Bronchial epithelial cell (primary cell): ENCODE data around the gene ADRM1. TPM values are rescaled to one million over a fixed set of nuclear protein-coding genes. Genes with fewer than 3 reads are reported as not detected.

Source experiments
- DNase-seq: peaks from one replicate; pipeline ENCODE4 v3.0.0-alpha.2; 2010; ENCODE audit warnings: low read depth
- FAIRE-seq: peaks from 2 replicates; lab custom pipeline; 2011; peaks lifted over from hg19 to GRCh38; lab: Jason Lieb, UNC
- H3K27me3 ChIP-seq: 2 replicates; pipeline ENCODE4 v1.5.1; 2011; ENCODE audit warnings: low read length; ENCODE audit not compliant: control insufficient read depth, insufficient read depth
- H3K36me3 ChIP-seq: 2 replicates; pipeline ENCODE4 v1.5.1; 2011; ENCODE audit warnings: low read length; ENCODE audit not compliant: control insufficient read depth, insufficient read depth
- H3K4me3 ChIP-seq: 2 replicates; pipeline ENCODE4 v1.5.1; 2011; ENCODE audit warnings: mild to moderate bottlenecking, low read depth, low read length, control low read depth
- total RNA-seq: library from RNA; depleted of rRNA; stranded (reverse); fragments of >200 nt; gene quantifications from 2 replicates; pipeline ENCODE4 v1.2.1, GENCODE V29; 2014
- TF ChIP-seq, protein P1 (sequence below): IDR thresholded peaks from 2 replicates; pipeline ENCODE4 v1.5.1; 2011; ENCODE audit warnings: mild to moderate bottlenecking, moderate library complexity, low read length, control low read depth, inconsistent platforms; ENCODE audit not compliant: insufficient read depth, severe bottlenecking

Gene ADRM1
- total RNA-seq, 1 donor from 2014 or later = 145 TPM

DNA sequence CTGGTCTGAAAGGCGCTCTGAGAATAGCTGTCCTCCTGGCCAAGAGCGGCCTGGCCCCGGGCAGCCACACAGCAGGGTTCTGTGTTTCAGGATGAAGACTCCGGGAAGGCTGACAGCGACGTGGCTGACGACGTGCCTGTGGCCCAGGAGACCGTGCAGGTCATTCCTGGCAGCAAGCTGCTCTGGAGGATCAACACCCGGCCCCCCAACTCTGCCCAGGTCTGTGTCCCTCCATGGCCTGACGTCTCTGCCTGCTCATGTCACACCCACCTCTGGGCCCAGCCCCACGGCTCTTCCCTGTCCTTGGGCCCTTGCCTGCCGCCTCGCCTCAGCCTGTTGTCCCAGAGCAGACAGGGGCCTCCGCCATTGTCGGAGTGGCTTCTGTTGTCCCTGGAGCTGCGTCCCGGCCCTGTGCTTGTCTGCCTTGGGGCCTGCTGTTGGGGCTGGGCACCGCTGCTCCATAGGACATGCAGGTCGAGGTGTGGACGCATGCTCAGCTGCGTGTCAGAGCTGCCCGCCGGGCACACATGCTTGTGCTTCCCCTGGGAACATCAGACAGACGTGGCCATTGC lies 16.2 kb upstream of the ADRM1 start:
- Histone ChIP-seq H3K36me3 (peaks cover 34% of the 10 kb centered on the region), H3K27me3 (no peaks in the 10 kb centered on the region), H3K4me3 (no peak overlapping the region)
- DNase-seq = no peak
- TF ChIP-seq, protein P1, sequence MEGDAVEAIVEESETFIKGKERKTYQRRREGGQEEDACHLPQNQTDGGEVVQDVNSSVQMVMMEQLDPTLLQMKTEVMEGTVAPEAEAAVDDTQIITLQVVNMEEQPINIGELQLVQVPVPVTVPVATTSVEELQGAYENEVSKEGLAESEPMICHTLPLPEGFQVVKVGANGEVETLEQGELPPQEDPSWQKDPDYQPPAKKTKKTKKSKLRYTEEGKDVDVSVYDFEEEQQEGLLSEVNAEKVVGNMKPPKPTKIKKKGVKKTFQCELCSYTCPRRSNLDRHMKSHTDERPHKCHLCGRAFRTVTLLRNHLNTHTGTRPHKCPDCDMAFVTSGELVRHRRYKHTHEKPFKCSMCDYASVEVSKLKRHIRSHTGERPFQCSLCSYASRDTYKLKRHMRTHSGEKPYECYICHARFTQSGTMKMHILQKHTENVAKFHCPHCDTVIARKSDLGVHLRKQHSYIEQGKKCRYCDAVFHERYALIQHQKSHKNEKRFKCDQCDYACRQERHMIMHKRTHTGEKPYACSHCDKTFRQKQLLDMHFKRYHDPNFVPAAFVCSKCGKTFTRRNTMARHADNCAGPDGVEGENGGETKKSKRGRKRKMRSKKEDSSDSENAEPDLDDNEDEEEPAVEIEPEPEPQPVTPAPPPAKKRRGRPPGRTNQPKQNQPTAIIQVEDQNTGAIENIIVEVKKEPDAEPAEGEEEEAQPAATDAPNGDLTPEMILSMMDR = no peak
- no peak for FAIRE-seq

DNA sequence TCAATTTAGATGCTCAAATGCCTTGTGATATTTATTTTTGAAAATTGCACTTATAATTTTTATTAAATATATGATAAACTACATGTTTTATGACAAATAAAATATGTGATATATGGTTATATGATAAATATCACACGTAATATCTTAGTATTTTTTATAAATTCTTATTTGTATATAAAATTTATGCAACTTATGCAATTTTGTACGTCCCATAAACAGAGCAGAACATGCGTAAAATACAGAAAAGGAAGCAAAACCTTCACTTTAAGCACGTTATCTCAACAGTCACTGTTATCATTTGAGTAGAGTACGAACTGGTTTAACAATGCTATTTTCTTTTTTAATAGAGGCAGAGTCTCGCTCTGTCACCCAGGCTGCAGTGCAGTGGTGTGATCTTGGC lies 15.7 kb upstream of the ADRM1 start:
- H3K27me3 ChIP-seq = no peaks in the 10 kb centered on the region
- no peak overlapping the region for H3K4me3 ChIP-seq
- FAIRE-seq = no peak

DNA sequence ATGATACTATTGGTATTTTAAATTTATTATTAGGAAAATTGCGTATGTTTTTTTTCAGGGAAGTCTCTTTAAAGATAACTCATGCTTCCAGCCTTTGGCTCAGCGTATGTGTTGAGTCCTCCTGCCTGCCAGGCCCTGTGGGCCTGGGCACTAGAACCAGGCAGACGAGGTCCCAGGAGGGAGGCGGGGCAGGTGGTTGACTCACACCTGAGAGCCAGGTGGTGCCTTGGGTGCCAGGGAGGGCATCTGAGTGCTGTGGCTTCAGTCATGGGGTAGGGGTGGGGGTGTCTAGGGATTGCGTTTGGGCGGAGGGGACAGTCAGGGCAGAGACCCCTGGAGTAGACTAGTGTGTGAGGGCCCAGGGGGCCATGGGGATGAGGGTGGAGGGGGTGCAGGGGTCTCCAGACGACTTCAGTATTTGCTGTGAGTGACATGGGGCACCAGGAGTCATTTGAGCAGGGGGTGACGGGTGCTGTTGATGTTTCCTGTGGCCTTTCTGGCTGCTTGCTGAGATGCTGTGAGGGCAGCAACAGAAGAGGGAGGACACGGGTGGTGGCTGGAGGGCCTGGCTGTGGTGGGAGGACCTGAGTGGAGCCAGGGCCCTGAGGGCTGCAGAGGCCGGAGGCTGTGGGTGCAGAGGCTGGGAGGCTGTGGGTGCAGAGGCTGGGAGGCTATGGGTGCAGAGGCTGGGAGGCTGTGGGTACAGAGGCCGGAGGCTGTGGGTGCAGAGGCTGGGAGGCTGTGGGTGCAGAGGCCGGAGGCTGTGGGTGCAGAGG lies 14.8 kb upstream of the ADRM1 start:
- FAIRE-seq (no peak), DNase-seq (peak; percentile 26)
- H3K27me3 ChIP-seq = no peaks in the 10 kb centered on the region
- H3K36me3 ChIP-seq = peaks cover 30% of the 10 kb centered on the region
- H3K4me3 ChIP-seq = no peak overlapping the region
- TF ChIP-seq, protein P1 = no peak

More for the DNA sequence above, 15.7 kb upstream of the ADRM1 start:
- no peak for DNase-seq
- H3K36me3 ChIP-seq = peaks cover 32% of the 10 kb centered on the region
- TF ChIP-seq, protein P1 = no peak

DNA sequence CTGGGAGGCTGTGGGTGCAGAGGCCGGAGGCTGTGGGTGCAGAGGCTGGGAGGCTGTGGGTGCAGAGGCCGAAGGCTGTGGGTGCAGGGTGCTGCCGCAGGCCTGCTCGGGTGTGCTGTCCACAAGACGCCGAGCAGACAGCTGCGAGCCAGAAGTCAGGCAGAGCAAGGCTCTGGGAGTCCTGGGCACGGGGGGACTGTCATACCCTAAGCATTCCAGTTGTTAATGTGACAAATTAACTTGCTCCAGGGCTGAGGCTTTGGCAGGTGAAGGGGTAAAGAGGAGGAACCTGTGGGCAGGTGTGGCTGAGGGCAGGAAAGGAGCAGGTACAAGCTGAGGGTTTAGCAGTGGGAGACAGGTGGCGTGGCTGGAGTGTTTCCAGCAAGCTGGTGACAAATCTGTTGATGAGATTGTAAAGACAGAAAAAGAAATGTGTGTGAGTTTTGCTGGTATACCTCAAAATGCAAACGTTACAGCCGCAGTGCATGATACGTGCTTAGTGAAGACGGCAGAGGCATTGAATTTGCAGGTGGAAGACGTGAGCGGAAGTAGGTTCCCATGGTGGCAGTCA lies 14.2 kb upstream of the ADRM1 start:
- TF ChIP-seq, protein P1 = no peak
- H3K27me3 ChIP-seq = no peaks in the 10 kb centered on the region
- H3K36me3 ChIP-seq = peaks cover 28% of the 10 kb centered on the region
- DNase-seq (no peak), FAIRE-seq (no peak)
- H3K4me3 ChIP-seq = no peak overlapping the region

DNA sequence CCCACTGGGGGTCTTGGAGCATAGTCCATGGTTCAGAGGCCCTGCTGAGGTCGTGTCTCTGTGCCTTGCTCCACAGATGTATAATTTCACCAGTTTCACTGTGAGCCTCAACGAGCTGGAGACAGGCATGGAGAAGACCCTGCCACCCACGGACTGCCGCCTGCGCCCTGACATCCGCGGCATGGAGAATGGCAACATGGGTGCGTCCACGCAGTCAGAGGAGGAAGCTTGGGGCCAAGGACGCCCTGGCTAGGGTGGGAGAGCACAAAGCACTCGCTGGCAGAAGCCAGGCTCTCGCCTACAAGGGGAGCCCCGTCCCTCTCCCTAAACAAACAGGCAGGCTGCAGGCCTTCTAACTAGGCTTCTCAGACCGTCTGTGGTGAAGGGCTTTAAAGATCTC lies 13.7 kb upstream of the ADRM1 start:
- TF ChIP-seq, protein P1 = no peak
- Histone ChIP-seq H3K4me3 (no peak overlapping the region), H3K27me3 (no peaks in the 10 kb centered on the region), H3K36me3 (peaks cover 26% of the 10 kb centered on the region)
- FAIRE-seq = no peak
- DNase-seq = no peak
